OCI-LY1 (cell line): ENCODE results near the gene RTL1.

Experiments used
- H2AFZ ChIP-seq: fragments of 200-600 bp; sonication (generic), shearing (Covaris generic); 2 replicates; pipeline ENCODE4 v1.6.0; 2014; ENCODE audit warnings: antibody characterized with exemption, mild to moderate bottlenecking, low read length
- H3F3A ChIP-seq: fragments of 200-600 bp; sonication (generic), shearing (Covaris generic); 2 replicates; pipeline ENCODE4 v1.6.0; 2014; ENCODE audit warnings: mild to moderate bottlenecking, antibody characterized with exemption, low read length, moderate library complexity; ENCODE audit not compliant: insufficient read depth
- H3K27ac ChIP-seq: fragments of 200-600 bp; sonication (generic); 2 replicates; pipeline ENCODE4 v1.5.1; 2014; ENCODE audit warnings: low read length, mixed run types, mild to moderate bottlenecking, low read depth; ENCODE audit not compliant: poor library complexity, severe bottlenecking
- H3K27me3 ChIP-seq: fragments of 200-600 bp; sonication (generic); 2 replicates; pipeline ENCODE4 v1.6.0; 2014; ENCODE audit warnings: antibody characterized with exemption, mild to moderate bottlenecking, low read length, moderate library complexity; ENCODE audit not compliant: insufficient read depth
- H3K36me3 ChIP-seq: fragments of 200-600 bp; sonication (generic); 2 replicates; pipeline ENCODE4 v1.6.1; 2014; ENCODE audit warnings: mild to moderate bottlenecking, antibody characterized with exemption, low read length, moderate library complexity, mixed read lengths; ENCODE audit not compliant: insufficient read depth
- H3K4me1 ChIP-seq: fragments of 200-600 bp; sonication (generic); 2 replicates; pipeline ENCODE4 v1.5.1; 2014; ENCODE audit warnings: mild to moderate bottlenecking, low read length, moderate library complexity; ENCODE audit not compliant: insufficient read depth, severe bottlenecking
- H3K4me2 ChIP-seq: fragments of 200-600 bp; sonication (generic), shearing (Covaris generic); 2 replicates; pipeline ENCODE4 v1.6.1; 2014; ENCODE audit warnings: low read length
- H3K4me3 ChIP-seq: fragments of 200-600 bp; sonication (generic); 2 replicates; pipeline ENCODE4 v1.5.1; 2014; ENCODE audit warnings: low read length, low read depth, mild to moderate bottlenecking, mixed read lengths; ENCODE audit not compliant: poor library complexity, severe bottlenecking
- H3K79me2 ChIP-seq: fragments of 200-600 bp; shearing (Covaris generic); 2 replicates; pipeline ENCODE4 v1.6.1; 2016; ENCODE audit warnings: mixed run types, low read length, mixed read lengths; ENCODE audit not compliant: insufficient read depth
- H3K9ac ChIP-seq: fragments of 200-600 bp; sonication (generic), shearing (Covaris generic); 2 replicates; pipeline ENCODE4 v1.6.1; 2014; ENCODE audit warnings: mild to moderate bottlenecking, low read length, mixed read lengths
- H3K9me2 ChIP-seq: fragments of 200-600 bp; sonication (generic), shearing (Covaris generic); 2 replicates; pipeline ENCODE4 v1.6.1; 2014; ENCODE audit warnings: low read depth, mild to moderate bottlenecking, low read length, mixed read lengths
- H3K9me3 ChIP-seq: fragments of 200-600 bp; shearing (Covaris generic); 2 replicates; pipeline ENCODE4 v1.6.1; 2014; ENCODE audit warnings: low read length, mixed read lengths
- H4K20me1 ChIP-seq: fragments of 200-600 bp; sonication (generic), shearing (Covaris generic); 2 replicates; pipeline ENCODE4 v1.6.0; 2016; ENCODE audit warnings: mild to moderate bottlenecking, low read length; ENCODE audit not compliant: insufficient read depth
- EZH2 ChIP-seq: fragments of 200-600 bp; sonication (generic), shearing (Covaris generic); IDR thresholded peaks from 2 replicates; pipeline ENCODE4 v1.8.0; 2017; ENCODE audit warnings: borderline replicate concordance, mixed run types, mild to moderate bottlenecking, antibody characterized with exemption, low read length, moderate library complexity, mixed read lengths
- TF ChIP-seq, protein P1 (sequence below): fragments of 200-600 bp; sonication (generic), shearing (Covaris generic); IDR thresholded peaks from 2 replicates; pipeline ENCODE4 v1.5.1; 2017; ENCODE audit warnings: mild to moderate bottlenecking, antibody characterized with exemption, low read length, moderate library complexity, mixed read lengths

Gene RTL1

GRCh38 chr14:100884456-100884855, 19.1 kb downstream of the RTL1 start:
- Histone ChIP-seq H3K4me2 (no peak overlapping the region), H3K36me3 (no peaks in the 10 kb centered on the region), H2AFZ (no peak overlapping the region), H4K20me1 (no peaks in the 10 kb centered on the region), H3K4me3 (no peak overlapping the region), H3K9ac (no peak overlapping the region), H3K4me1 (no peaks in the 10 kb centered on the region), H3K27me3 (no peaks in the 10 kb centered on the region; the same call in 1 of the 2 replicates), H3K27ac (no peak overlapping the region), H3K9me2 (no peaks in the 10 kb centered on the region), H3F3A (no peaks in the 10 kb centered on the region), H3K79me2 (no peaks in the 10 kb centered on the region), H3K9me3 (no peaks in the 10 kb centered on the region)
- TF ChIP-seq, protein P1, sequence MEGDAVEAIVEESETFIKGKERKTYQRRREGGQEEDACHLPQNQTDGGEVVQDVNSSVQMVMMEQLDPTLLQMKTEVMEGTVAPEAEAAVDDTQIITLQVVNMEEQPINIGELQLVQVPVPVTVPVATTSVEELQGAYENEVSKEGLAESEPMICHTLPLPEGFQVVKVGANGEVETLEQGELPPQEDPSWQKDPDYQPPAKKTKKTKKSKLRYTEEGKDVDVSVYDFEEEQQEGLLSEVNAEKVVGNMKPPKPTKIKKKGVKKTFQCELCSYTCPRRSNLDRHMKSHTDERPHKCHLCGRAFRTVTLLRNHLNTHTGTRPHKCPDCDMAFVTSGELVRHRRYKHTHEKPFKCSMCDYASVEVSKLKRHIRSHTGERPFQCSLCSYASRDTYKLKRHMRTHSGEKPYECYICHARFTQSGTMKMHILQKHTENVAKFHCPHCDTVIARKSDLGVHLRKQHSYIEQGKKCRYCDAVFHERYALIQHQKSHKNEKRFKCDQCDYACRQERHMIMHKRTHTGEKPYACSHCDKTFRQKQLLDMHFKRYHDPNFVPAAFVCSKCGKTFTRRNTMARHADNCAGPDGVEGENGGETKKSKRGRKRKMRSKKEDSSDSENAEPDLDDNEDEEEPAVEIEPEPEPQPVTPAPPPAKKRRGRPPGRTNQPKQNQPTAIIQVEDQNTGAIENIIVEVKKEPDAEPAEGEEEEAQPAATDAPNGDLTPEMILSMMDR: no peak
- no peak for TF ChIP-seq EZH2

- no peak overlapping the region for H3K4me3 ChIP-seq
- H3K79me2 ChIP-seq: no peaks in the 10 kb centered on the region
- no peak overlapping the region for H2AFZ ChIP-seq
- no peaks in the 10 kb centered on the region for H3K4me1 ChIP-seq
- H3K36me3 ChIP-seq: no peaks in the 10 kb centered on the region
- no peaks in the 10 kb centered on the region for H3K9me2 ChIP-seq
- no peaks in the 10 kb centered on the region for H4K20me1 ChIP-seq
- TF ChIP-seq EZH2: no peak
- TF ChIP-seq, protein P1: no peak
- no peak overlapping the region for H3K4me2 ChIP-seq
- H3K27ac ChIP-seq: no peak overlapping the region
- no peak overlapping the region for H3K9ac ChIP-seq
- H3K9me3 ChIP-seq: no peaks in the 10 kb centered on the region
- H3F3A ChIP-seq: no peaks in the 10 kb centered on the region
- H3K27me3 ChIP-seq: no peaks in the 10 kb centered on the region; the same call in 1 of the 2 replicates
These were observed 19.8 kb downstream of the RTL1 start for GRCh38 chr14:100883789-100884101.

DNA sequence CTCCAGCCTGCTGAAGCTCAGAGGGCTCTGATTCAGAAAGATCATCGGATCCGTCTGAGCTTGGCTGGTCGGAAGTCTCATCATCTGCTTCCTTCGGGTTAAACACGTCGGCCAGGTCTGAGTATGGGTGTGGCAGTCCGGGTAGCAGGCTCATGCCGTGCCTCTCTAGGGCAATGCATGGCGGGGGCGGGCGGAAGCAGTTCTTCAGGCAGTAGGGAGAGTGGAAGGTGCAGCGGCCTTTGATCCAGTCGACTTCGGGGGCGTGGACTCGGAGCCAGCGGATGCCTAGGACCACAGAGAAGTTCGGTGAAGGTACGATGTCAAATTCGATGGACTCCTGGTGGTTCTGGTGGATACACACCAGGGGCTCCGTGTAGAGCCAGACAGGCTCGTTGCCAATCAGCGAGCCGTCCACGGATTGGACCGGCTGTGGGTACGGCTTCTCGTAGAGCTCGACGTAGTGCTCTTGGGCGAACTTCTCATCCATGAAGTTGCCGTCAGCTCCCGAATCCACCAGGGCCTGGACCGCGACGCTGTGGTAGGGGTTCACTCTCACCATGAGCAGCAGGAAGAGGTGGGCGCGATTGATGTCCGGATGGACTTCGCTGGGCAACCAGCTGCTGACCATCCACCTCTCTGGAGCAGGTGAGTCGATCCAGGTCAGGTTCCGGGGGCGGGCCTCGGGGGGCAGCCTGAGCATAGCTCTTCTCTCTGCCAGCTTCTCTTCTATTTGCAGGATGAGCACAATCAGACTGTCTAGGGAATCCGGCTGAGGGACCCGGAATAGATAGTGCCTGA, 20.3 kb downstream of the RTL1 start:
- H3K4me2 ChIP-seq: no peak overlapping the region
- no peak overlapping the region for H2AFZ ChIP-seq
- H3K36me3 ChIP-seq: no peaks in the 10 kb centered on the region
- no peak overlapping the region for H3K9ac ChIP-seq
- TF ChIP-seq, protein P1: no peak
- no peak for TF ChIP-seq EZH2
- no peaks in the 10 kb centered on the region for H3K9me3 ChIP-seq
- H3F3A ChIP-seq: no peaks in the 10 kb centered on the region
- H3K9me2 ChIP-seq: no peaks in the 10 kb centered on the region
- no peak overlapping the region for H3K4me3 ChIP-seq
- no peaks in the 10 kb centered on the region for H3K79me2 ChIP-seq
- H3K27me3 ChIP-seq: no peaks in the 10 kb centered on the region; the same call in 1 of the 2 replicates
- H4K20me1 ChIP-seq: no peaks in the 10 kb centered on the region
- H3K27ac ChIP-seq: no peak overlapping the region
- no peaks in the 10 kb centered on the region for H3K4me1 ChIP-seq
